ENCODE measurements around the gene MAD1L1. TPM values are rescaled to one million over a fixed set of nuclear protein-coding genes. Genes with fewer than 3 reads are reported as not detected.

Gene MAD1L1
- total RNA-seq, 1 experiment from 2014 or later: 38.5 TPM

DNA sequence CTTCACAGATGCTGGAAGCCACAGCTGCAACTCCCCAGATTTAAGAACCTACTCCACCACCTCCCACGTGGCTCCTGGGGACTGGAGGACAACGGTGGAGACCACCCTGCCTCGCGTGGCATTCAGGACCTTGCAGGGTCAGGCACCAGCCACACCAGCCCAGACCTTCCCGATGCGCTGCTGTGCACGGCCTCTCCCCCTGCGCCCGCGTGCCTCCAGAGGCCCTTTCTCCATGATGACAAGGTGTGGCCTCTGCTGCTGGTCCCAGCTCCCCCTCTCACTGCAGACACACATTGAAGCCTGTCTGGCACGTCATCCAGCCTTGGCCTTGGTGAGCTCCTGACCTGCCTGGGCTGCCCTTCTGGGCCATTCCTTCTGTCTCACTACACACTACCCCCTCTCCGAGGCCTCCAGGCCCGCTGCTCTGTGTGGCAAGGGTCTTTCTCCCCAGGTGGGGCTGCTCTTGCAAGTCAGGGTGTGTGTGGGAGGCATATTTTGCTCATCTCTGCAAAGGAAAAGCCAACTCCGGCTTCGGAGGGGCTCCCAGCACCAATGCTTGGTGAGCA is 254.8 kb downstream of the MAD1L1 start:
- DNase-seq (ENCODE audit: low read depth, low spot score) (no peak), ATAC-seq (no peak)
- CTCF ChIA-PET: no interaction called here
- no peak overlapping the region for H3K9ac ChIP-seq (ENCODE audit: low read length)
- no peaks in the 10 kb centered on the region for H3K36me3 ChIP-seq (ENCODE audit: control insufficient read depth in 1 of 2, insufficient read depth in 2 of 2, low read length in 2 of 2)
- H3K27me3 ChIP-seq (ENCODE audit: insufficient read depth, low read length): no peaks in the 10 kb centered on the region
- H4K20me1 ChIP-seq (ENCODE audit: insufficient read depth): no peaks in the 10 kb centered on the region
- no peak overlapping the region for H3K4me3 ChIP-seq (replicated peaks in 1 of 2; ENCODE audit: low read depth in 1 of 2, low read length in 2 of 2)
- TF ChIP-seq, protein P1, sequence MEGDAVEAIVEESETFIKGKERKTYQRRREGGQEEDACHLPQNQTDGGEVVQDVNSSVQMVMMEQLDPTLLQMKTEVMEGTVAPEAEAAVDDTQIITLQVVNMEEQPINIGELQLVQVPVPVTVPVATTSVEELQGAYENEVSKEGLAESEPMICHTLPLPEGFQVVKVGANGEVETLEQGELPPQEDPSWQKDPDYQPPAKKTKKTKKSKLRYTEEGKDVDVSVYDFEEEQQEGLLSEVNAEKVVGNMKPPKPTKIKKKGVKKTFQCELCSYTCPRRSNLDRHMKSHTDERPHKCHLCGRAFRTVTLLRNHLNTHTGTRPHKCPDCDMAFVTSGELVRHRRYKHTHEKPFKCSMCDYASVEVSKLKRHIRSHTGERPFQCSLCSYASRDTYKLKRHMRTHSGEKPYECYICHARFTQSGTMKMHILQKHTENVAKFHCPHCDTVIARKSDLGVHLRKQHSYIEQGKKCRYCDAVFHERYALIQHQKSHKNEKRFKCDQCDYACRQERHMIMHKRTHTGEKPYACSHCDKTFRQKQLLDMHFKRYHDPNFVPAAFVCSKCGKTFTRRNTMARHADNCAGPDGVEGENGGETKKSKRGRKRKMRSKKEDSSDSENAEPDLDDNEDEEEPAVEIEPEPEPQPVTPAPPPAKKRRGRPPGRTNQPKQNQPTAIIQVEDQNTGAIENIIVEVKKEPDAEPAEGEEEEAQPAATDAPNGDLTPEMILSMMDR (IDR thresholded peaks at IDR 0.05 in 2 of 3, conservative IDR thresholded peaks at IDR 0.05 in 1 of 3; ENCODE audit: borderline replicate concordance in 1 of 3, insufficient read depth in 1 of 3, low read depth in 2 of 3, low read length in 2 of 3): no peak
- TF ChIP-seq EGR1 (IDR thresholded peaks at IDR 0.05; ENCODE audit: low read depth) (no peak), TCF7L2 (IDR thresholded peaks at IDR 0.05; ENCODE audit: borderline replicate concordance, extremely low read depth, insufficient read depth, insufficient read length) (no peak), ZFX (IDR thresholded peaks at IDR 0.05) (no peak), SIN3A (IDR thresholded peaks at IDR 0.05; ENCODE audit: low read depth) (no peak), CEBPB (IDR thresholded peaks at IDR 0.05; ENCODE audit: low read depth) (no peak), YY1 (IDR thresholded peaks at IDR 0.05; ENCODE audit: extremely low read depth, insufficient replicate concordance, low read depth, low read length) (no peak)
- TF ChIP-seq, protein P2, sequence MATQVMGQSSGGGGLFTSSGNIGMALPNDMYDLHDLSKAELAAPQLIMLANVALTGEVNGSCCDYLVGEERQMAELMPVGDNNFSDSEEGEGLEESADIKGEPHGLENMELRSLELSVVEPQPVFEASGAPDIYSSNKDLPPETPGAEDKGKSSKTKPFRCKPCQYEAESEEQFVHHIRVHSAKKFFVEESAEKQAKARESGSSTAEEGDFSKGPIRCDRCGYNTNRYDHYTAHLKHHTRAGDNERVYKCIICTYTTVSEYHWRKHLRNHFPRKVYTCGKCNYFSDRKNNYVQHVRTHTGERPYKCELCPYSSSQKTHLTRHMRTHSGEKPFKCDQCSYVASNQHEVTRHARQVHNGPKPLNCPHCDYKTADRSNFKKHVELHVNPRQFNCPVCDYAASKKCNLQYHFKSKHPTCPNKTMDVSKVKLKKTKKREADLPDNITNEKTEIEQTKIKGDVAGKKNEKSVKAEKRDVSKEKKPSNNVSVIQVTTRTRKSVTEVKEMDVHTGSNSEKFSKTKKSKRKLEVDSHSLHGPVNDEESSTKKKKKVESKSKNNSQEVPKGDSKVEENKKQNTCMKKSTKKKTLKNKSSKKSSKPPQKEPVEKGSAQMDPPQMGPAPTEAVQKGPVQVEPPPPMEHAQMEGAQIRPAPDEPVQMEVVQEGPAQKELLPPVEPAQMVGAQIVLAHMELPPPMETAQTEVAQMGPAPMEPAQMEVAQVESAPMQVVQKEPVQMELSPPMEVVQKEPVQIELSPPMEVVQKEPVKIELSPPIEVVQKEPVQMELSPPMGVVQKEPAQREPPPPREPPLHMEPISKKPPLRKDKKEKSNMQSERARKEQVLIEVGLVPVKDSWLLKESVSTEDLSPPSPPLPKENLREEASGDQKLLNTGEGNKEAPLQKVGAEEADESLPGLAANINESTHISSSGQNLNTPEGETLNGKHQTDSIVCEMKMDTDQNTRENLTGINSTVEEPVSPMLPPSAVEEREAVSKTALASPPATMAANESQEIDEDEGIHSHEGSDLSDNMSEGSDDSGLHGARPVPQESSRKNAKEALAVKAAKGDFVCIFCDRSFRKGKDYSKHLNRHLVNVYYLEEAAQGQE (IDR thresholded peaks at IDR 0.05; ENCODE audit: low read depth): no peak
- TF ChIP-seq, protein P3, sequence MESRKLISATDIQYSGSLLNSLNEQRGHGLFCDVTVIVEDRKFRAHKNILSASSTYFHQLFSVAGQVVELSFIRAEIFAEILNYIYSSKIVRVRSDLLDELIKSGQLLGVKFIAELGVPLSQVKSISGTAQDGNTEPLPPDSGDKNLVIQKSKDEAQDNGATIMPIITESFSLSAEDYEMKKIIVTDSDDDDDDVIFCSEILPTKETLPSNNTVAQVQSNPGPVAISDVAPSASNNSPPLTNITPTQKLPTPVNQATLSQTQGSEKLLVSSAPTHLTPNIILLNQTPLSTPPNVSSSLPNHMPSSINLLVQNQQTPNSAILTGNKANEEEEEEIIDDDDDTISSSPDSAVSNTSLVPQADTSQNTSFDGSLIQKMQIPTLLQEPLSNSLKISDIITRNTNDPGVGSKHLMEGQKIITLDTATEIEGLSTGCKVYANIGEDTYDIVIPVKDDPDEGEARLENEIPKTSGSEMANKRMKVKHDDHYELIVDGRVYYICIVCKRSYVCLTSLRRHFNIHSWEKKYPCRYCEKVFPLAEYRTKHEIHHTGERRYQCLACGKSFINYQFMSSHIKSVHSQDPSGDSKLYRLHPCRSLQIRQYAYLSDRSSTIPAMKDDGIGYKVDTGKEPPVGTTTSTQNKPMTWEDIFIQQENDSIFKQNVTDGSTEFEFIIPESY (IDR thresholded peaks at IDR 0.05; ENCODE audit: extremely low read depth, insufficient replicate concordance, low read length): no peak
- H3K9me3 ChIP-seq (ENCODE audit: control insufficient read depth in 1 of 2, insufficient read depth in 1 of 2, low read depth in 1 of 2, low read length in 2 of 2): no peaks in the 10 kb centered on the region
- RAD21 ChIA-PET (ENCODE audit: low non-redundant PET in 1 of 2, low total read pairs in 2 of 2, uncharacterized antibody in 2 of 2, unreplicated experiment in 2 of 2): no interaction called here
- H3K27ac ChIP-seq (ENCODE audit: low read depth, low read length): no peak overlapping the region
- no peaks in the 10 kb centered on the region for H3K79me2 ChIP-seq (ENCODE audit: insufficient read depth, low read length)
- H3K9me2 ChIP-seq (ENCODE audit: insufficient read depth): no peaks in the 10 kb centered on the region
- no TSS peak for BruUV-seq (replicated peaks)
- POLR2A ChIA-PET: no interaction called here
- H2AFZ ChIP-seq (ENCODE audit: low read depth, low read length, poor library complexity, severe bottlenecking): no peak overlapping the region
- no peak overlapping the region for H3K4me2 ChIP-seq (ENCODE audit: low read length)
- intact Hi-C loops (cut with micrococcal nuclease): no loop called here
- peaks cover 0 to 11% of the 10 kb centered on the region in 2 experiments; a peak in 2 of 4 replicates for H3K4me1 ChIP-seq (ENCODE audit: control insufficient read depth in 1 of 2, insufficient read depth in 2 of 2, low read length in 2 of 2)
